AG04450 (cell line): Measurements from ENCODE around the gene PFDN1. TPM values are rescaled to one million over a fixed set of nuclear protein-coding genes. Genes with fewer than 3 reads are reported as not detected.
A peak's percentile ranks its signal among the peaks of the same experiment; 100 is the strongest.

ENCODE experiments used
- CTCF ChIA-PET: fragments of 300-600, 350-600 bp; formaldehyde crosslinking; extraction: SDS; loops from one replicate; lab custom pipeline; 2022; ENCODE audit warnings: antibody characterized with exemption, inconsistent platforms; lab: Charles Lee
- POLR2A ChIA-PET: fragments of 350-600 bp; formaldehyde crosslinking; extraction: SDS; loops from one replicate; lab custom pipeline; 2021; ENCODE audit warnings: antibody characterized with exemption, inconsistent platforms; lab: Yijun Ruan, JAX
- DNase-seq: peaks from one replicate; pipeline ENCODE4 v3.0.0-alpha.2; 2011; ENCODE audit warnings: low read depth, low spot score
- H3K27ac ChIP-seq: one replicate; pipeline ENCODE4 v1.5.1; 2012; ENCODE audit warnings: low read depth, low read length, control low read depth
- H3K27me3 ChIP-seq: one replicate; pipeline ENCODE4 v1.6.0; 2012; ENCODE audit warnings: low read length; ENCODE audit not compliant: control insufficient read depth, insufficient read depth
- H3K4me3 ChIP-seq: 2 replicates; pipeline ENCODE4 v1.5.1; 2011; ENCODE audit warnings: mild to moderate bottlenecking, low read depth, low read length, control low read depth
- H3K9me3 ChIP-seq: 2 replicates; pipeline ENCODE4 v1.5.1; 2012; ENCODE audit warnings: low read length; ENCODE audit not compliant: control insufficient read depth, insufficient read depth
- polyA minus RNA-seq: library from RNA; depleted of rRNA, polyadenylated mRNA; stranded (reverse); fragments of >200 nt; gene quantifications from 2 replicates; pipeline ENCODE4 v1.2.3, GENCODE V29; 2011; rRNA and poly(A)+ RNA removed
- polyA plus RNA-seq: library from polyadenylated mRNA; depleted of rRNA; stranded (reverse); fragments of >200 nt; gene quantifications from 2 replicates; pipeline ENCODE4 v1.2.3, GENCODE V29; 2011; rRNA removed
- TF ChIP-seq, protein P1 (sequence below): IDR thresholded peaks from 2 replicates; pipeline ENCODE4 v1.5.1; 2011; ENCODE audit warnings: low read depth, low read length, control low read depth, inconsistent platforms

Gene PFDN1
- 112 TPM in 2 replicates for polyA plus RNA-seq
- polyA minus RNA-seq = 63.8 and 90.4 TPM in 2 replicates

DNA sequence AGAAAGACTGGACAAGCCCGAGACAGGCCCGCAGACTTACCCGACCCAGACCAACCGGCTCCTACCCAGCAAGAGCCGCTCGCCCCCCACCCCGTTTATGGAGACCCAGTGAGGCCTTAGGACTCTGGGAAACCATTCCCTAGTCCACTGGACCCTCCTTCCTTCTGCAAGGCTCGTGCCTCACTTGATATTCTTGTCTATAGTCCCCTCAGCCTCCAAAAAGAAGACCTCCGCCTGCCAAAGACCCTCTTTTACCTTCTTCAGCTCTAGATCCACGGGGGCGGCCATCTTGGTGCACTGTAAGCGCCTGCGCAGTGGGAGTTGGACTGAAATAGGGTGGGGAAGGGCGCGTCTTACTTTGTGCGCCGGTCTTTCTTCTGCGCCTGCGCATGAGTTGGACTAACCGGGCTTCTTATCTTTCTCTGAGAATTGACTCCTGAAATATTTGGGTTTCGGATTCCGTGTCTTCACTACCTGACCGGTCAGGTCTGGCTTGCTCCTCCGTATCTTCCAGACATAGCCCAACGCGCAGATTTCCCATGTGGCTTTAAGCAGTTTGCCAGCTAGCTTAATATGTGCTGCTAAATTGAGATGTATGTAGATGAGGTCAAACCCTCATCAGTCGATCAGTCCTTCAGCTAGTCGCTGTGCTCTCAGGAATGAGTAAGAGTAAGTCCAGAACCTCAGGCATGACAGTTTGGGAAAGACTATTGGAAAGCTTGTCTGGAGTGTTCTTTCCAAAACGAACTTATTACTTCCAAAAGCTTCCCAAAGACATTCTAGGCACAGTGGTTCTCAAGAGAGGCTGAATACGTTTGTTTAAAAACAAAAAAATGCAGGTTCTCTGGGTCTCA lies at the start of gene PFDN1:
PFDN1 (minus strand) TSS at position 316 of the 854 bp plus-strand sequence; CDS start at position 288, 28 bp downstream.
- Histone ChIP-seq H3K4me3 (peak within 1 kb of the TSS; percentile 98), H3K27me3 (no peaks in the 10 kb centered on the region), H3K9me3 (no peaks in the 10 kb centered on the region), H3K27ac (peak within 1 kb of the TSS; percentile 57)
- peak; percentile 90 for DNase-seq
- ChIA-PET POLR2A (interaction anchor here (0.5 to 1.6 kb wide), 7 partner anchors 9 to 618 kb away, joined by 3 to 12 read pairs (median 4); partner anchors contain the start of gene HBEGF), CTCF (interaction anchor here (1.2 to 1.6 kb wide), 4 partner anchors 9 to 59 kb away, joined by 4 to 8 read pairs (median 6); partner anchors contain the start of gene HBEGF)
- TF ChIP-seq, protein P1, sequence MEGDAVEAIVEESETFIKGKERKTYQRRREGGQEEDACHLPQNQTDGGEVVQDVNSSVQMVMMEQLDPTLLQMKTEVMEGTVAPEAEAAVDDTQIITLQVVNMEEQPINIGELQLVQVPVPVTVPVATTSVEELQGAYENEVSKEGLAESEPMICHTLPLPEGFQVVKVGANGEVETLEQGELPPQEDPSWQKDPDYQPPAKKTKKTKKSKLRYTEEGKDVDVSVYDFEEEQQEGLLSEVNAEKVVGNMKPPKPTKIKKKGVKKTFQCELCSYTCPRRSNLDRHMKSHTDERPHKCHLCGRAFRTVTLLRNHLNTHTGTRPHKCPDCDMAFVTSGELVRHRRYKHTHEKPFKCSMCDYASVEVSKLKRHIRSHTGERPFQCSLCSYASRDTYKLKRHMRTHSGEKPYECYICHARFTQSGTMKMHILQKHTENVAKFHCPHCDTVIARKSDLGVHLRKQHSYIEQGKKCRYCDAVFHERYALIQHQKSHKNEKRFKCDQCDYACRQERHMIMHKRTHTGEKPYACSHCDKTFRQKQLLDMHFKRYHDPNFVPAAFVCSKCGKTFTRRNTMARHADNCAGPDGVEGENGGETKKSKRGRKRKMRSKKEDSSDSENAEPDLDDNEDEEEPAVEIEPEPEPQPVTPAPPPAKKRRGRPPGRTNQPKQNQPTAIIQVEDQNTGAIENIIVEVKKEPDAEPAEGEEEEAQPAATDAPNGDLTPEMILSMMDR = no peak

- H3K9me3 ChIP-seq = no peaks in the 10 kb centered on the region
- CTCF ChIA-PET = interaction anchor here (0.5 to 18.1 kb wide), 68 partner anchors 9 to 581 kb away, joined by 3 to 806 read pairs (median 5); partner anchors contain the start of genes CD14, IK, NDUFA2 and PFDN1
- no peak overlapping the region for H3K27ac ChIP-seq
- TF ChIP-seq, protein P1 = peak; percentile 86
- no peaks in the 10 kb centered on the region for H3K27me3 ChIP-seq
- no peak for DNase-seq
- POLR2A ChIA-PET = no interaction called here
- H3K4me3 ChIP-seq = no peak overlapping the region
These were observed 48.9 kb upstream of the PFDN1 start for GRCh38 chr5:140351609-140352334.

DNA sequence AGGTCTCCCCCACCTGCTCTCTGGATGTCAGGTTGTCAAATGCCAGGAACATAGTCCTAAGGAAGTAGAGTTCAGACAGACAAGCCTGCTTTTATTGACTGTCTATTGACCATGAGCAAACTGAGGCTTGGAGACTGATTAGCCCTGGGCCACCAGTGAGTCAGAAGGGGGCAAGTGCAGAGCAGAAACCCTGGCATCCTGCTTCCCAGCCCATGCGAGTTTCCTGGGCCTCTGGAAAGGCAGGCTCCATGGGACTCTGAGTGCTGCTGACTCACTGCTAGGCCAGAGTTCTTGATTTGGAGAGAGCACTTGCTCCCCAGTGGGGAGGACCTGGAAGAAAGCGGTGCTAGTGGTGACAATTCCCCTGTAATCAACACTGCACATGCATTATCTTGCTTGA lies 46.3 kb upstream of the PFDN1 start:
- DNase-seq = no peak
- H3K27ac ChIP-seq = no peak overlapping the region
- no peak overlapping the region for H3K4me3 ChIP-seq
- no peaks in the 10 kb centered on the region for H3K9me3 ChIP-seq
- POLR2A ChIA-PET = no interaction called here
- TF ChIP-seq, protein P1 = no peak
- CTCF ChIA-PET = interaction anchor here (1.3 to 18.1 kb wide), 4 partner anchors 10 to 104 kb away, joined by 3 to 806 read pairs (median 60); partner anchors contain the start of gene SLC4A9
- H3K27me3 ChIP-seq = no peaks in the 10 kb centered on the region

DNA sequence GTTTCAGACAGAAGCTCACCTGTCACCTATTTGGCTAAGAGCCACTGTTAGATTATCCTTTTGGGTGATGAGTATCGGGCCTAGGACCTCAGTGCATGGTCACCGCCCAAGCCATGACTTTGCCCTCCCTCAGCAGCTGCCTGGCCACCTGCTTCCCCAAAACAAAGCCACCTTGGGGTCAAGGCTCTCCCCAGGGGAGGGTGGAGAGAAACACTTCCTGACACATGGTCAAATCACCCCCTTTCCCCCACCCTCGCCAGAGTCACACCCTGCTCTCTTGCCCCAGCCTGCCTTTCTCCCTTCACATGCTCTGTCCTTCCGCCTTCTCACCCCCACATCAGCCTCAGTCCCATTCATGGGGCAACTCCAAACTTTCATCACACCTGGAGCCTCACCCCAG lies 45.2 kb upstream of the PFDN1 start:
- POLR2A ChIA-PET = no interaction called here
- Histone ChIP-seq H3K27ac (no peak overlapping the region), H3K9me3 (no peaks in the 10 kb centered on the region), H3K4me3 (no peak overlapping the region), H3K27me3 (no peaks in the 10 kb centered on the region)
- CTCF ChIA-PET = interaction anchor here (0.6 to 18.1 kb wide), 5 partner anchors 11 to 103 kb away, joined by 3 to 806 read pairs (median 3); partner anchors contain the start of gene SLC4A9
- TF ChIP-seq, protein P1 = no peak
- DNase-seq = no peak
